Measurements from ENCODE around the gene AKNA.
A peak's percentile ranks its signal among the peaks of the same experiment; 100 is the strongest.
"Not testable (repeated sequence)": the region's sequence is repeated elsewhere in the genome, so short reads cannot be mapped to it uniquely, and the experiment has no call there.

AKNA gene

GRCh38 chr9:114339130-114339908 lies 48.5 kb downstream of the AKNA start:
- H3K27ac ChIP-seq = no peak overlapping the region
- peak; percentile 88 for TF ChIP-seq CTCF (conservative IDR thresholded peaks at IDR 0.05)

- no peak for TF ChIP-seq CTCF (conservative IDR thresholded peaks at IDR 0.05)
- H3K27ac ChIP-seq = no peak overlapping the region
These were observed 49.6 kb downstream of the AKNA start for GRCh38 chr9:114338187-114338586.

GRCh38 chr9:114336699-114337395 lies 50.9 kb downstream of the AKNA start:
- TF ChIP-seq CTCF (conservative IDR thresholded peaks at IDR 0.05) = no peak
- H3K27ac ChIP-seq = no peak overlapping the region

- no peak for TF ChIP-seq CTCF (conservative IDR thresholded peaks at IDR 0.05)
- no peak overlapping the region for H3K27ac ChIP-seq
These were observed 51.6 kb downstream of the AKNA start for GRCh38 chr9:114336157-114336556.

- no peak for TF ChIP-seq CTCF (conservative IDR thresholded peaks at IDR 0.05)
- H3K27ac ChIP-seq = no peak overlapping the region
These were observed 52.0 kb downstream of the AKNA start for GRCh38 chr9:114335745-114336144.

GRCh38 chr9:114334490-114334889 lies 53.3 kb downstream of the AKNA start:
- no peak for TF ChIP-seq CTCF (conservative IDR thresholded peaks at IDR 0.05)
- H3K27ac ChIP-seq = no peak overlapping the region

- H3K27ac ChIP-seq = not testable (repeated sequence)
These were observed 54.1 kb downstream of the AKNA start for GRCh38 chr9:114333718-114334117.

GRCh38 chr9:114332474-114333040 lies 55.2 kb downstream of the AKNA start:
- not testable (repeated sequence) for H3K27ac ChIP-seq

- H3K27ac ChIP-seq = not testable (repeated sequence)
These were observed 56.3 kb downstream of the AKNA start for GRCh38 chr9:114331229-114332195.
